Measurements from ENCODE around the gene ASB9. TPM values are rescaled to one million over a fixed set of nuclear protein-coding genes. Genes with fewer than 3 reads are reported as not detected.
"Not testable (repeated sequence)": the region's sequence is repeated elsewhere in the genome, so short reads cannot be mapped to it uniquely, and the experiment has no call there.

The ASB9 gene
- total RNA-seq, 2 experiments from 2014 or later, result not detected

GRCh38 chrX:15274946-15275345 is 5.1 kb upstream of the ASB9 start:
- no peaks in the 10 kb centered on the region for H3K4me1 ChIP-seq (ENCODE audit: insufficient read depth, low read length, poor library complexity, severe bottlenecking)
- no peak overlapping the region for H2AFZ ChIP-seq (ENCODE audit: low read length)
- no peaks in the 10 kb centered on the region for H3K9me3 ChIP-seq (ENCODE audit: low read length)
- ChIA-PET POLR2A (no interaction called here), CTCF (ENCODE audit: unreplicated experiment) (no interaction called here)
- no peak overlapping the region for H3K4me3 ChIP-seq (ENCODE audit: low read depth, low read length, poor library complexity, severe bottlenecking)
- no TSS peak for BruUV-seq (replicated peaks)
- TF ChIP-seq CTCF (conservative IDR thresholded peaks at IDR 0.05; ENCODE audit: low read length), result no peak
- DNase-seq (ENCODE audit: low spot score), result no peak
- no peaks in the 10 kb centered on the region for H3K79me2 ChIP-seq (ENCODE audit: insufficient read depth, low read depth, low read length)
- H4K20me1 ChIP-seq (ENCODE audit: insufficient read depth, low read length), result no peaks in the 10 kb centered on the region
- intact Hi-C loops (cut with micrococcal nuclease; ENCODE audit: unreplicated experiment), result no loop called here
- no peaks in the 10 kb centered on the region for H3K9me2 ChIP-seq (ENCODE audit: insufficient read depth, low read length)
- no peaks in the 10 kb centered on the region for H3K36me3 ChIP-seq (ENCODE audit: insufficient read depth, low read length)
- no peak overlapping the region for H3K4me2 ChIP-seq (ENCODE audit: low read length)
- no peak overlapping the region for H3K27ac ChIP-seq (ENCODE audit: low read depth, low read length, poor library complexity, severe bottlenecking)

- BruUV-seq (replicated peaks); DNase-seq (ENCODE audit: low spot score); H3K9me3 ChIP-seq (ENCODE audit: low read length); H3K27ac ChIP-seq (ENCODE audit: low read depth, low read length, poor library complexity, severe bottlenecking); H3K9me2 ChIP-seq (ENCODE audit: insufficient read depth, low read length); CTCF ChIA-PET (ENCODE audit: unreplicated experiment); H3K79me2 ChIP-seq (ENCODE audit: insufficient read depth, low read depth, low read length); H4K20me1 ChIP-seq (ENCODE audit: insufficient read depth, low read length); H3K4me2 ChIP-seq (ENCODE audit: low read length); POLR2A ChIA-PET; H3K4me3 ChIP-seq (ENCODE audit: low read depth, low read length, poor library complexity, severe bottlenecking); intact Hi-C loops (cut with micrococcal nuclease; ENCODE audit: unreplicated experiment); H3K4me1 ChIP-seq (ENCODE audit: insufficient read depth, low read length, poor library complexity, severe bottlenecking); H3K36me3 ChIP-seq (ENCODE audit: insufficient read depth, low read length); H2AFZ ChIP-seq (ENCODE audit: low read length): not testable (repeated sequence)
Measured at GRCh38 chrX:15273275-15273674, 3.4 kb upstream of the ASB9 start.

- H3K9me3 ChIP-seq (ENCODE audit: low read length), result no peaks in the 10 kb centered on the region
- no peak for TF ChIP-seq CTCF (conservative IDR thresholded peaks at IDR 0.05; ENCODE audit: low read length)
- TF ChIP-seq EZH2phosphoT487 (IDR thresholded peaks at IDR 0.05; ENCODE audit: borderline replicate concordance, low read depth, low read length), result no peak
- H3K4me1 ChIP-seq (ENCODE audit: insufficient read depth, low read length, poor library complexity, severe bottlenecking), result no peaks in the 10 kb centered on the region
- H3K4me2 ChIP-seq (ENCODE audit: low read length), result no peak overlapping the region
- BruUV-seq (replicated peaks), result no TSS peak
- no peaks in the 10 kb centered on the region for H3K79me2 ChIP-seq (ENCODE audit: insufficient read depth, low read depth, low read length)
- H4K20me1 ChIP-seq (ENCODE audit: insufficient read depth, low read length), result no peaks in the 10 kb centered on the region
- no peaks in the 10 kb centered on the region for H3K9me2 ChIP-seq (ENCODE audit: insufficient read depth, low read length)
- CTCF ChIA-PET (ENCODE audit: unreplicated experiment), result no interaction called here
- no peak overlapping the region for H2AFZ ChIP-seq (ENCODE audit: low read length)
- intact Hi-C loops (cut with micrococcal nuclease; ENCODE audit: unreplicated experiment), result no loop called here
- DNase-seq (ENCODE audit: low spot score), result no peak
- H3K36me3 ChIP-seq (ENCODE audit: insufficient read depth, low read length), result no peaks in the 10 kb centered on the region
- no peak overlapping the region for H3K4me3 ChIP-seq (ENCODE audit: low read depth, low read length, poor library complexity, severe bottlenecking)
- no peak overlapping the region for H3K27ac ChIP-seq (ENCODE audit: low read depth, low read length, poor library complexity, severe bottlenecking)
- POLR2A ChIA-PET, result no interaction called here
Measured at GRCh38 chrX:15271757-15272156, 1.9 kb upstream of the ASB9 start.
